ENCODE measurements around the gene SEMA4G.

- TF ChIP-seq POLR2A (IDR thresholded peaks at IDR 0.05) (no peak), CTCF (IDR thresholded peaks at IDR 0.05) (no peak)
These were observed 33.2 kb downstream of the SEMA4G start for GRCh38 chr10:101002456-101002855.

Data from body of pancreas (tissue), 4 donors.